ENCODE measurements around the gene DHPS.

GRCh38 chr19:12675399-12675798 lies 6.3 kb downstream of the DHPS start:
- TF ChIP-seq CTCF (IDR thresholded peaks at IDR 0.05) (no peak), POLR2A (IDR thresholded peaks at IDR 0.05) (no peak), EP300 (IDR thresholded peaks at IDR 0.05) (no peak), POLR2AphosphoS5 (IDR thresholded peaks at IDR 0.05) (no peak)

Measured in gastroesophageal sphincter (tissue), 3 donors.